ENCODE measurements around the gene LPP. TPM values are rescaled to one million over a fixed set of nuclear protein-coding genes. Genes with fewer than 3 reads are reported as not detected.
A peak's percentile ranks its signal among the peaks of the same experiment; 100 is the strongest.

The LPP gene
- total RNA-seq, 4 donors from 2014 or later, result 183 to 293 (median 242) TPM

GRCh38 chr3:188322135-188322887, 168.4 kb downstream of the LPP start:
- DNase-seq (ENCODE audit: low spot score in 2 of 2), result no peak
- Histone ChIP-seq H3K4me1 (peaks cover 0 to 39% (median 6%) of the 10 kb centered on the region in 4 donors), H3K4me3 (no peak overlapping the region), H3K27me3 (no peaks in the 10 kb centered on the region), H3K9me3 (no peaks in the 10 kb centered on the region), H3K27ac (peak overlapping the region in 2 of 4 donors; percentile 41 to 65), H3K36me3 (no peaks in the 10 kb centered on the region)
- no peak for TF ChIP-seq POLR2A (IDR thresholded peaks at IDR 0.05)
- no peak for TF ChIP-seq CTCF (IDR thresholded peaks at IDR 0.05)
- TF ChIP-seq EP300 (IDR thresholded peaks at IDR 0.05), result no peak
- WGBS, 2 donors, result 82 to 85% methylated on average over 4 of the region's 4 CpGs

GRCh38 chr3:188323067-188323842, 169.3 kb downstream of the LPP start:
- Histone ChIP-seq H3K4me3 (no peak overlapping the region), H3K27me3 (no peaks in the 10 kb centered on the region), H3K27ac (peak overlapping the region in 1 of 4 donors; percentile 65), H3K9me3 (no peaks in the 10 kb centered on the region), H3K36me3 (no peaks in the 10 kb centered on the region), H3K4me1 (peaks cover 0 to 33% (median 6%) of the 10 kb centered on the region in 4 donors)
- TF ChIP-seq CTCF (IDR thresholded peaks at IDR 0.05) (no peak), EP300 (IDR thresholded peaks at IDR 0.05) (no peak), POLR2A (IDR thresholded peaks at IDR 0.05) (no peak)
- 85 to 88% methylated on average over 6 of the region's 6 CpGs for WGBS, 2 donors
- no peak for DNase-seq (ENCODE audit: low spot score in 2 of 2)

- H3K9me3 ChIP-seq, result no peaks in the 10 kb centered on the region
- H3K27me3 ChIP-seq, result no peaks in the 10 kb centered on the region
- H3K4me3 ChIP-seq, result no peak overlapping the region
- no peak for DNase-seq (ENCODE audit: low spot score in 2 of 2)
- TF ChIP-seq CTCF (IDR thresholded peaks at IDR 0.05) (no peak), POLR2A (IDR thresholded peaks at IDR 0.05) (no peak), EP300 (IDR thresholded peaks at IDR 0.05) (peak in 1 of 2 donors; percentile 5)
- no peak overlapping the region for H3K27ac ChIP-seq
- H3K4me1 ChIP-seq, result peaks cover 0 to 28% (median 10%) of the 10 kb centered on the region in 4 donors
- no peaks in the 10 kb centered on the region for H3K36me3 ChIP-seq
- 84 to 87% methylated on average over 9 of the region's 9 CpGs for WGBS, 2 donors
Measured at GRCh38 chr3:188326111-188326510, 172.2 kb downstream of the LPP start.

GRCh38 chr3:188326968-188327367, 173.0 kb downstream of the LPP start:
- TF ChIP-seq POLR2A (IDR thresholded peaks at IDR 0.05), result no peak
- 90 to 91% methylated on average over 4 of the region's 4 CpGs for WGBS, 2 donors

GRCh38 chr3:188327433-188327832, 173.5 kb downstream of the LPP start:
- WGBS, 2 donors, result 97 to 100% methylated on average over 2 of the region's 2 CpGs
- TF ChIP-seq POLR2A (IDR thresholded peaks at IDR 0.05), result no peak
- TF ChIP-seq CTCF (IDR thresholded peaks at IDR 0.05), result no peak
- TF ChIP-seq EP300 (IDR thresholded peaks at IDR 0.05), result no peak
- Histone ChIP-seq H3K4me3 (no peak overlapping the region), H3K36me3 (no peaks in the 10 kb centered on the region), H3K27me3 (no peaks in the 10 kb centered on the region), H3K9me3 (no peaks in the 10 kb centered on the region), H3K4me1 (peaks cover 0 to 15% (median 7%) of the 10 kb centered on the region in 4 donors), H3K27ac (no peak overlapping the region)
- no peak for DNase-seq (ENCODE audit: low spot score in 2 of 2)

More at GRCh38 chr3:188326968-188327367, 173.0 kb downstream of the LPP start:
- no peak overlapping the region for H3K4me3 ChIP-seq
- H3K27me3 ChIP-seq, result no peaks in the 10 kb centered on the region
- no peak for DNase-seq (ENCODE audit: low spot score in 2 of 2)
- H3K9me3 ChIP-seq, result no peaks in the 10 kb centered on the region
- no peak overlapping the region for H3K27ac ChIP-seq
- no peaks in the 10 kb centered on the region for H3K36me3 ChIP-seq
- peaks cover 0 to 19% (median 10%) of the 10 kb centered on the region in 4 donors for H3K4me1 ChIP-seq

All from tibial nerve (tissue), 4 donors.